NCI-H2171 (cell line): Measurements from ENCODE around the gene EFTUD2.
A peak's percentile ranks its signal among the peaks of the same experiment; 100 is the strongest.
"Not testable (repeated sequence)": the region's sequence is repeated elsewhere in the genome, so short reads cannot be mapped to it uniquely, and the experiment has no call there.

Source experiments
- DNase-seq: peaks from one replicate; lab custom pipeline; 2025; lab: John Stamatoyannopoulos, UW

Gene EFTUD2

DNA sequence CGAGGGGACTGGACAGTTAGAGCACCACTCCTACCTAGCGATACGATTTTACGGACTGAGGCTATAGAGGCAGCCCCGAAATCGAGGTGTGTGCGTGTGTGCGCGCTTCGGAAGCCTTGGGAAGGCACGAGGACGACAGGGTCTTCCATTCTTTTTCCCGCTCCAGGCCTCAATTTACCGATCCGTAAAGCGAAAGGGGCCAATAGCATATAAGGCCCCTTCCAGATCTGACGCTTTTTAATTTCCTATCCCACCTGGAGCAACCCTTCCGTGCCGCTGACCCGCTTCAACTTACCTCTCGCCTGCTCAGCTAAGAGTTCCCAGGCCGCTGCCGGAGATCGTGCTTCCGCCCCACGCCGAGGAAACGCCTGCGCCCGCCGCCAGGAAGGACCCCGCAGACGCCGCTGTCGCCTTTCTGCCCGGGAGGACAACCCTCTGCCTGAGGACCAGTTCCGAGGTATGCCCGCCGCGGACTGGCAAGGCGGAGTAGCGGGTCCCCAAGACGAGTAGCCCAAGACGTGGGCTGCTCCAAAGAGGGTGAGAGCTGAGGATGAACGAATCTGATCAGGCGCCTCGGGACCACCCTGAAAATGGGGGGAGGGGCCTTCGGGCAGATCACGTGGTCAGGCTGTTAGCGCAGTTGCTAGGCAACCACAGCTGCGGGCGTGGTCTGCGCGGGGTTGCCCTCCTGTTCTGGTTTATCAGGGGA is at the start of gene EFTUD2:
TSS of gene EFTUD2 (minus strand) at position 372 of the 709 bp plus-strand sequence. CDS start 4,924 bp downstream, outside the sequence.
- DNase-seq, result peak; percentile 88

DNA sequence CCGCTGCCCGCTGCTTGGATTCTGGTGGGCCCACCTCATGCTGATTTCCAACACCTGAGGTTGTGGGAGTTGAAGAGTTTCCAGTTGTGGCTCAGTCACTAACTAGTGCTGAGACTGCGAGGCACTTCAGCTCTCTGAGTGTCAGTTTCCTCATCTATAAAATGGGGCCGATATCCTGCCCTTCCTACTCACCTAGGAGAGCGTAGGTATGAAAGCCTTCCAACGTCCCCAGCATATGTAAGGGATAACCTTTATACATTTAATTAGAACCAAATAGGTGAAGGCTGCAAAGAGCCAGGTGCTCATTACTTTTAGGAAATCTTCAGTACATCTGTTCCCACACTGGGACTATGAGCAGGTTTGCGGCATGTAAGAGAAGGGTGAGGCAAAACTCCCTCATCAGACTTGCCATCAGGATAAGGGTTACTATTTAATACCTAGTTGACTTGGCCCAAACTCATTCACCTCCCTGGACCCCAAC is 49.1 kb upstream of the EFTUD2 start:
- DNase-seq, result no peak

DNA sequence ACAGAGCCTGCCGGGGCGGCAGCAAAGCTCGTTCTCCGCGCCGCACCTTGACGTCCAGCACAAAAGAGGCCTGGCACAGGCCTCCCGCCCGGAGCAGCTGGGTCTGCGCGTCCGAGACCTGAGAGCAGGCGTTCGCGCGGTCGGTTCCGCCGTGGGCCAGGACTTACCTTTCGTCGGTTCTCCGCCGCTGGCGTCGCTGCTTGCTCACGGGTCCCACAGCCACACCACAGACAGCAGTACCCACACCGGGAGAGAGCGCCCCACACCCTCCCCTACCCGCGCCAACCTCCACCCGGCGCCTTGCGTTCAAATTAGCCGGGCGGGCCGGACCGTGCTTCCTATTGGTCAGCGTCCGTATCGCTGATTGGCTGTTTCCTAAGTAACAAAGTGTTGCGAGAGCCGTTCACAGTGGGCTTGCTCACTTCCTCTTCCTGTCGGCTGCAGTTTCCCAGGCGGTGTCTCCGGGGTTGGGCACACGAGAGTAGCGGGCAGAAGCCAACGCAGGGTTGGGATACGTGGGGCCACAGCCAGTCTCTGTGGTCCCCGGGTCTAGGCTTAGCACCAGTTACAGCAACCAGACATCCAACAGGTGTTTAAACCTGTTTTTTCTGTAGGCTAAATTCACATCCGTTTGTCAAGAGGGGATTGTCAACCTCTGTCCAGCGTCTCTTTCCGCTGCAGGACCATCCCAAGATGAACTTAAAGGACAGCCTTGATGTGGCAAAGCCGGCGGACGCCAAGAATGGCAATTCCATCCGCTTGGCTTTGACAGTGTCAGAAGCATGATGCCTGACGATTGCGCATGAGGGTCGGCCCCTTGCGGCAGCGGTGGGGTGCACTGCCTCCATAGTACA is 48.4 kb upstream of the EFTUD2 start, which contains the start of gene KIF18B:
TSS of gene KIF18B (minus strand) at position 313 of the 854 bp plus-strand sequence. CDS start 11,429 bp downstream, outside the sequence.
- DNase-seq, result peak; percentile 97

- not testable (repeated sequence) for DNase-seq
Observed at GRCh38 chr17:44945652-44946051, 46.4 kb upstream of the EFTUD2 start.

- no peak for DNase-seq
Observed at GRCh38 chr17:44942456-44942855, 43.2 kb upstream of the EFTUD2 start.

GRCh38 chr17:44941712-44942331 is 42.6 kb upstream of the EFTUD2 start:
- no peak for DNase-seq

DNA sequence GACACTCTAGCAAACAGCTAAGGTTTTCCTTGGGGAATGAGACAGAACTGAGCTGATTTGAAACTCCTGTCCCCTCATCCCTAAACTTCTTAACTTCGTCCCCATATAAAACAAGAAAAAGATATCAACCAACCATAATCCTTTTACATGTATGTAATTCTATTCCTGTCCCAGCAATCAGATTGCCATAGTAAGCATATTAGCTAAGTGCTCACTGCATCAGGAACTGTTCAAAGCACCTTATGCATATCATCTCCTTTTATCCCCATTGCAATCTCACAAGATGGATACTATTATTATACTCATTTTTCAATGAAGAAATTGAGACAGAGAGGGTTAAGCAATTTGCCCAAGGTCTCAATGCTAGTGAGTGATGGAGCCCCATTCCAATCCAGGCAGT is 41.5 kb upstream of the EFTUD2 start:
- no peak for DNase-seq

DNA sequence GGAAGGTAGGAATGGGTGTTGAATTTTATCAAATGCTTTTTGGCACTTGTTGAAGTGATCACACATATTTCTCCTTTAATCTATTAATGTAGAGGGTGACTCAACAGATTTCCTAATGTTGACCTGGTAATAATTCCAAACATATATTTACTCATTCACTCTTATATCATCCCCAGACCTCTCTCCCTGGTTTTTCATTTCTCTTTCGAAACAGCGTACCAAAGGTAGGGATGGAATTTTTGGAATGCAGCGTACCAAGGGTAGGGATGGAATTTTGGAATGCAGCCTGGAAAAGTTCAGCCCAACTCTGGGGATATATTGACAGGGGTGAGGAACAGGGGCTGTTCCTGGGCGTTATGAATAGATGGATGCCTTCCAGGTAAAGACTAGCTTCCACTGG is 41.1 kb upstream of the EFTUD2 start:
- DNase-seq, result no peak

GRCh38 chr17:44935116-44935515 is 35.9 kb upstream of the EFTUD2 start:
- DNase-seq, result no peak

GRCh38 chr17:44934745-44935105 is 35.5 kb upstream of the EFTUD2 start:
- no peak for DNase-seq

GRCh38 chr17:44933824-44934744 is 34.8 kb upstream of the EFTUD2 start:
- no peak for DNase-seq

DNA sequence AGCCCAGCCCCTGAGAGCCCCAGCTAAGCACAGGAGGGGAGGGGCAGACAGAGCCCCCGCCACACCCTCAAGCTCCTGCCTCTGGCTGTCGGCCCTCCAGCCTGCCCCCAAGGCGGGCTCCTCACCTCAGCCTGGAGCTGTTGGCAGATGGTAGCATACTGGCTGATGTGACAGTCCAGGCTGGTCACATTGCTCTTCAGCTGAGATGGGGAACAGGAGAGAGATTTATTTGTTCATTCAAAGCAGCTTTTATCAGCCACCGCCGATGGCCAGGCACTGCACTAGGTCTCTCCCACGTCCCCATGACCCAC is 33.5 kb upstream of the EFTUD2 start:
- DNase-seq, result no peak

- no peak for DNase-seq
Observed at GRCh38 chr17:44932096-44932786, 33.0 kb upstream of the EFTUD2 start.

DNA sequence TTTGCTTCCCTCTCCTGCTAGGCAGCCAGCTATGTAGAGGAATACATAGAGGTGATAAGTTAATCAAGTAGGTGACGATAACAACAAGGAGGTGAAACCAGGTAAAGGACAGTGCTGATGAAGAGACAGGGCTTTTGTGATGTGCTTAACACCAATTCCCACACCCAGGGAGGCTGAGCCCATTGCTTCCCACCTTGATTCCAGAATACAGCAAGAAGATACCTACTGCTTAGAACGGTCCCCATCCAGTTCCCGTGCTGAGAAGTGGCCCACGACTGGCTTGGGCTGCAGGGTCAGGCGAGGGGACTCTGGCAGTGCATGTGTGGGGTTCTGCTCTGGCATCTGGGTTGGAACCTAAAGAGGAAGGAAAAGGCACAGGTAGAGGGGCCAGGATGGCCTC is 32.1 kb upstream of the EFTUD2 start:
- DNase-seq, result no peak

DNA sequence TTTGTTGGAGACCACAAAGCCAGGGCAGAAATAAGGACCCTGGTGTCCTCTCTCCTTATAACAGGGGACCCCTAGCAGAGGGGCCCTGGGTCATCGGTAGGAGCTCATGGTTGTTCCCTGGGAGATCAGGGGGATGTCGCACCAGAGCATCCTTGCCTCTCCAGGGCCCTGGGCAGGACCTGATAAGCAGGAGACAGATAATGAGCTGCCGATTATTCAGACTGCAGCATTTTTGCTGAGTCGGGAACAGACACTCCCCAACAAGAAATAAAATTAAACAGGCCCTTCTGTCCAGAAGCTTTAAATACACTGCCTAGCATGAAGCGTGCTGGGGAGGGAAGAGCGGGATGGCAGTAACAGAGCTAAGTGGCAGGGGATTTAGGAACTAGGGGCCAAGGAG is 31.4 kb upstream of the EFTUD2 start:
- no peak for DNase-seq

DNA sequence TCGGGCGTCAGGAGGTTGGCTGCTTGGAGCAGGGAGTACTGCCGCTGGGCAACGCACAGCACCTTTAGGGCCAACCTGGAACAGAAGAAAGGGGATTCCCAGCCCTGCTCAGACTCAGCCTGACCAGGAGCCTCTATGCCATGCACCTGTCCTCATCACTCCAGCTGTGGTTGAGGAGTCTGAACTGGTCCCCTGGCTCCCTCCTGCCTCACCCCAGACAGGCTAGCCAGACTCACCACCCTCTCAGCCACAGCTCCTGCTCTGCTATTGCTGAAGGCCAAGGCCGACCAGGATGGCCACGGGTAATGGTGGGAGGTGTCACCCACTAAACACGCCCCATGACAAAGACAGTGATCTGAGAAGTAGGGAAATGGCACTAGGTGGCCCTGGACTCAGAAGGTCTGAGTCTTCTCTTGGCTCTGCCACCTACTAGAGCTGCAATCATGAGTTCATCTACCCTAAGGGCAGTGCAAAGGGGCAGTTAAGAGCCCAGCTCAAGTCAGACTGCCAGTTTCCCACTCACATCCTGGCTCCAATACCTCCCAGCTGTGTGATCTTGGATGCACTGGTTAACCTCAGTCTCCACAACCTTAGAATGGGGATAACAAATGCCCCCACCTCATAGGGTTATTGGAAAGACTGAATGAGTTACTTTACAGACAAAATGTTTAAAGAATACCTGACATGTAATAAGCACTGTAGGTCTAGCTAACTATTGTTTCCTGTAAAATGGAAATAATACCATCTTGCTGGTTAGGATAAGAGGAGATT is 29.9 kb upstream of the EFTUD2 start:
- DNase-seq, result no peak

DNA sequence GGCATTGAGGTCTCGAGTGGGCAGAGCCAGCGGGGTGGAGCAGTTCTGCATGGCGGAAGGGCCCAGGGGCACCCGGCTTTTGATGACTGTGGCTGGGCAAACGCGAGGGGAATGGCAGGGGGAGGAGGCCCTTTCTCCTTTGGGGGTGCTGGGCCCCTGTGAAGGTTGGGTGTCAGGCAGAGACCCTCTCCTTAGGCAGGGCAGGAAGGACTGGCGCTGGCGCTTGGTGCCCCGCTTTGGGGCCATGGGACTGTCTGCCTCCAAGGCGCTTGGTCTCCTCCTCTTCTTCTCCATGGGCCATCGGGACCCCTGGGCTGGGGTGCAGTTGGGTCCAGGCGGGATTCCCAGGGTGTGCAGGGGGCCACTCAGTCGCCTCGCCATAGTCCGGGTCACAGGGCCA is 28.9 kb upstream of the EFTUD2 start:
- DNase-seq, result no peak

- DNase-seq, result no peak
Observed at GRCh38 chr17:44927696-44928095, 28.5 kb upstream of the EFTUD2 start.

- no peak for DNase-seq
Observed at GRCh38 chr17:44926821-44927525, 27.7 kb upstream of the EFTUD2 start.
